Measurements from ENCODE around the gene ACTN1. TPM values are rescaled to one million over a fixed set of nuclear protein-coding genes. Genes with fewer than 3 reads are reported as not detected.
"Not testable (repeated sequence)": the region's sequence is repeated elsewhere in the genome, so short reads cannot be mapped to it uniquely, and the experiment has no call there.

Gene ACTN1
- total and polyA plus RNA-seq, 2 experiments from 2014 or later = 88.0 to 163 TPM

- 51% methylated on average over 6 of the region's 6 CpGs for WGBS (ENCODE audit: low lambda C conversion rate, missing lambda C conversion rate)
- Histone ChIP-seq H3K4me2 (no peak overlapping the region), H3K36me3 (replicated peaks; ENCODE audit: insufficient read depth, low read depth) (no peaks in the 10 kb centered on the region), H3K4me1 (ENCODE audit: insufficient read depth) (peaks cover 17% of the 10 kb centered on the region), H3K27ac (no peak overlapping the region), H4K20me1 (ENCODE audit: insufficient read depth, poor library complexity, severe bottlenecking) (no peaks in the 10 kb centered on the region), H3K9me2 (replicated peaks; ENCODE audit: insufficient read depth) (no peaks in the 10 kb centered on the region), H2AFZ (no peak overlapping the region), H3K9me3 (ENCODE audit: low read depth) (no peaks in the 10 kb centered on the region), H3K79me2 (no peaks in the 10 kb centered on the region), H3K4me3 (no peak overlapping the region), H3K27me3 (no peaks in the 10 kb centered on the region)
- DNase-seq (ENCODE audit: low spot score) = no peak
- no peak for TF ChIP-seq EZH2 (IDR thresholded peaks at IDR 0.05; ENCODE audit: borderline replicate concordance)
Measured at GRCh38 chr14:68856572-68856971, 122.5 kb downstream of the ACTN1 start.

DNA sequence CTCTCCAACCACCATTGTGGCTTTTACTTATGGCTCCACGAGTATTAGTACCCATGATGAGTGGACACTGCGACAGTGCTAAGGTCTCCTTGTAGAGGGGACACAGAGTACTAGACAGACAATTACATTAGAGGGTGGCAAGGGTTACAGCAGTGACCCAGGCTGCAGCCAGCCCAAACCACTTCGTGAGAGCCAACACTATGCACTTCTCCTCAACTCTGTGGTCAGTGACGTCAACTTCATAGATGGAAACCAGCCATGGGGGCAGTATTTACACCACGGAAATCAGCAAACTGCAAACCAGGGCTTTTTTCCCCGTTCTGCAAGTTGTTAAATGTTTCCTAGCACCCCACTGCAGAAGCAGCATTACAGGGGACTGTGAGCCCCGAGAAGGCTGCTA is 124.7 kb downstream of the ACTN1 start:
- no peaks in the 10 kb centered on the region for H3K9me3 ChIP-seq (ENCODE audit: low read depth)
- no peak overlapping the region for H3K4me3 ChIP-seq
- 90% methylated on average over 7 of the region's 7 CpGs for WGBS (ENCODE audit: low lambda C conversion rate, missing lambda C conversion rate)
- H3K27ac ChIP-seq = no peak overlapping the region
- no peaks in the 10 kb centered on the region for H3K27me3 ChIP-seq
- peaks cover 17% of the 10 kb centered on the region for H3K4me1 ChIP-seq (ENCODE audit: insufficient read depth)
- no peaks in the 10 kb centered on the region for H3K79me2 ChIP-seq
- no peak overlapping the region for H2AFZ ChIP-seq
- no peak for DNase-seq (ENCODE audit: low spot score)
- H3K9me2 ChIP-seq (replicated peaks; ENCODE audit: insufficient read depth) = no peaks in the 10 kb centered on the region
- H4K20me1 ChIP-seq (ENCODE audit: insufficient read depth, poor library complexity, severe bottlenecking) = no peaks in the 10 kb centered on the region
- TF ChIP-seq EZH2 (IDR thresholded peaks at IDR 0.05; ENCODE audit: borderline replicate concordance) (no peak), EZH2phosphoT487 (IDR thresholded peaks at IDR 0.05; ENCODE audit: low read depth, severe bottlenecking, unreplicated experiment) (no peak), CTCF (IDR thresholded peaks at IDR 0.05; ENCODE audit: poor library complexity) (no peak)
- H3K4me2 ChIP-seq = no peak overlapping the region
- no peaks in the 10 kb centered on the region for H3K36me3 ChIP-seq (replicated peaks; ENCODE audit: insufficient read depth, low read depth)

GRCh38 chr14:68853749-68854148 is 125.4 kb downstream of the ACTN1 start:
- Histone ChIP-seq H3K79me2 (no peaks in the 10 kb centered on the region), H3K4me3 (no peak overlapping the region), H3K4me1 (ENCODE audit: insufficient read depth) (peaks cover 17% of the 10 kb centered on the region), H3K27me3 (no peaks in the 10 kb centered on the region), H3K9me3 (ENCODE audit: low read depth) (no peaks in the 10 kb centered on the region), H3K9me2 (replicated peaks; ENCODE audit: insufficient read depth) (no peaks in the 10 kb centered on the region), H2AFZ (no peak overlapping the region), H3K4me2 (no peak overlapping the region), H3K36me3 (replicated peaks; ENCODE audit: insufficient read depth, low read depth) (no peaks in the 10 kb centered on the region), H3K27ac (no peak overlapping the region), H4K20me1 (ENCODE audit: insufficient read depth, poor library complexity, severe bottlenecking) (no peaks in the 10 kb centered on the region)
- TF ChIP-seq EZH2phosphoT487 (IDR thresholded peaks at IDR 0.05; ENCODE audit: low read depth, severe bottlenecking, unreplicated experiment) (no peak), CTCF (IDR thresholded peaks at IDR 0.05; ENCODE audit: poor library complexity) (no peak), EZH2 (IDR thresholded peaks at IDR 0.05; ENCODE audit: borderline replicate concordance) (no peak)
- no peak for DNase-seq (ENCODE audit: low spot score)
- WGBS (ENCODE audit: low lambda C conversion rate, missing lambda C conversion rate) = 83% methylated on average over 6 of the region's 6 CpGs

- not testable (repeated sequence) for H3K27me3 ChIP-seq; H4K20me1 ChIP-seq (ENCODE audit: insufficient read depth, poor library complexity, severe bottlenecking); H2AFZ ChIP-seq; H3K36me3 ChIP-seq (replicated peaks; ENCODE audit: insufficient read depth, low read depth); H3K79me2 ChIP-seq; DNase-seq (ENCODE audit: low spot score); H3K4me3 ChIP-seq; H3K27ac ChIP-seq; H3K9me2 ChIP-seq (replicated peaks; ENCODE audit: insufficient read depth); H3K9me3 ChIP-seq (ENCODE audit: low read depth); H3K4me2 ChIP-seq
- peaks cover 12% of the 10 kb centered on the region for H3K4me1 ChIP-seq (ENCODE audit: insufficient read depth)
- WGBS (ENCODE audit: low lambda C conversion rate, missing lambda C conversion rate) = 97% methylated on average over 7 of the region's 7 CpGs
Measured at GRCh38 chr14:68852493-68852892, 126.6 kb downstream of the ACTN1 start.

Data from hepatocyte (in vitro differentiated cells).